Measurements from ENCODE around the gene RHOB.
A peak's percentile ranks its signal among the peaks of the same experiment; 100 is the strongest.
"Not testable (repeated sequence)": the region's sequence is repeated elsewhere in the genome, so short reads cannot be mapped to it uniquely, and the experiment has no call there.

Gene RHOB

DNA sequence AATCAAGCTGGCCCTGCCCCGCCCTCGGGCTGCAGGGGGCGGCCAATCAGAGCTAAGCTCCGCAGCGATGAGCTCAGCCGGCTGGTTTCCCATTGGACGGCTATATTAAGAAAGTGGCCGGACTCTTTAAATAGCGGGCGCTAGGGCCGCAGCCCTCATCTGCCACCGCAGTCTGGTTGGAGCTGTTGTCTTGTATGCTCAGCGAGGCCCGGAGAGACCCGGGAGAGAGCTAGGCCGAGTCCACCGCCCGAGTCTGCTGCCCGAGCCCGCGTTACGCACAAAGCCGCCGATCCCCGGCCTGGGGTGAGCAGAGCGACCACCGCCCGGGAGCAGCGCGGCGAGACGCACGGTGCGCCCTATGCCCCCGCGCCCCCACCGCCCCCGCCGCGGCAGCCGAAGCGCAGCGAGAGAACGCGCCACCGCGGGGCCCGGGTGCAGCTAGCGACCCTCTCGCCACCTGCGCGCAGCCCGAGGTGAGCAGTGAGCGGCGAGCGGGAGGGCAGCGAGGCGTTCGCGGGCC, at the start of gene RHOB:
Gene RHOB (plus strand): TSS at position 158 of the 520 bp plus-strand sequence. CDS start 392 bp downstream, outside the sequence.
- peak; percentile 71 to 87 (median 83) for DNase-seq (ENCODE audit: low read depth in 2 of 3, low spot score in 1 of 3)

DNA sequence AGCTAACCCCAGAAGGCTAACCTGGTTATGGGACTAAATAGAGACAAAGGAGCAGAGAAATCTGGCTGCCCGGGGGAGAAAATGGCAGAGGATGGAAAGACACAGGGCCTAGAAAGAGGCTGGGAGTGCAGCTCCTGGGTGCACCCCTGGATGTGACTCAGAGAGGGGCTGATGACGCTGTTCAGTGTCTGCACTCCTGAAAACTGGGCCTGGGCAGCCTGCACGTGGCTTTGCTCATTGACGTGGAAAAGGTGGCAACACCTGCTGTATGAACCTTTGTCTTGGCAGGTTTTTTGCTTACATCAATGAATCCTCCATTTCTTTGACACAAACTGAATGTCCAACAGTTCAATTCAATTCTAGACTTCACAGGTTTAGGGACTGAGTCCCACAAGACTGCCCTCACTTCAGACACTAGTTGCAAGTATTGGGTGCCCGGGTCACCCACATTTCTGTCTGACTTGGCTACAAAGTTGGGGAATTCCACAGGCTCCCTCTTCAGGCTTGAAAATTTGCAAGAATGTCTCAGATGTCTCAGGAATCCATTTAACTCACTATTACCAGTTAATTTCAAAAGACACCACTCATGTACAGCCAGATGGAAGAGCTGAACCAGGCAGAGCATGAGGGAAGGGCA, 48.9 kb upstream of the RHOB start:
- DNase-seq (ENCODE audit: low read depth in 2 of 3, low spot score in 1 of 3): no peak

DNA sequence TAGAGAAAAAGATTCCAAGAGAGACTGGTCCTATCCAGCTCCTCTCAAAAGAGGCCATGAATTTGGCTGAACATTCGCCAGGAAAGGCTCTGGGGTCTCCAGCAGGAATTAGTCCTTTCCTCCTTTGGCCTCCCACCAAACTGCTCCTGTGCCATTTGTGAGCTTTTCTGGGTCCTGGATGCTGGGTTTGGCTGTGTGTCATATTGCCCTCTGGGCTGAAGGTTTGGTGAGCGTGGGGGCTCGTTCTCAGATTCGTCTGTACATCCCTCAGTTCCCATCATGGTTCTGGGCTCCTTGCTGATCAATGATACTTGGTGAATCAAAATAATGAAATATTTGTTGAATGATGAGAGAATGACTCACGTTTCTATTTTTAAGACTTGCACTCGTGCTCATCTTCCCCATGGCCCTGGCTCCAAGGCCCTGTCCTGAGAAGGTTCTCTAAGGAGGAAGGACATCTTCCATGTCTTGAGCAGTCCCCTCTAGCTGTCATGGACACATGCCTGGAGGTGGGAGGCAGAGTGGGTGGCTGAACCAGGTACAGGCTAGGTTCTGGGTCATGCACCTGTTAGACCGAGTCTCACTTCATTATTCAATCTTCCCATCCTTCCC, 47.8 kb upstream of the RHOB start:
- DNase-seq (ENCODE audit: low read depth in 2 of 3, low spot score in 1 of 3): no peak

DNA sequence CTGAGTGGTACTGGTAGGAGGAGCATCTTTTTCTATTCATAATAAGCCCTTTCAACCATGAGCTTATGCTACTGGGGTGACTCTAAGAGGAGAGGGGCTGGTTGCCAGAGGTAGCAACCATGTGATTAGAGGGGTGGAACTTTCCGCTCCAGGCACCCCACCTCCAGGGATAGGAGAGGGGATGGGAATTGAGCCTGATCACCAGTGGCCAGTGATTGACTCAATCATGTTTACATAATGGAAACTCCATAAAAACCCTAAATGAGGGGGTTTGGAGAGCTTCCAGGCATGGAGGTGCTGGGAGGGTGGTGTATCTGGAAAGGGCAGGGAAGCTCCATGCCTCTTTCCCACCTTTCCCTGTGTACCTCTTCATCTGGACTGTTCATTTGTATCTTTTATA, 46.6 kb upstream of the RHOB start:
- no peak for DNase-seq (ENCODE audit: low read depth in 2 of 3, low spot score in 1 of 3)

DNA sequence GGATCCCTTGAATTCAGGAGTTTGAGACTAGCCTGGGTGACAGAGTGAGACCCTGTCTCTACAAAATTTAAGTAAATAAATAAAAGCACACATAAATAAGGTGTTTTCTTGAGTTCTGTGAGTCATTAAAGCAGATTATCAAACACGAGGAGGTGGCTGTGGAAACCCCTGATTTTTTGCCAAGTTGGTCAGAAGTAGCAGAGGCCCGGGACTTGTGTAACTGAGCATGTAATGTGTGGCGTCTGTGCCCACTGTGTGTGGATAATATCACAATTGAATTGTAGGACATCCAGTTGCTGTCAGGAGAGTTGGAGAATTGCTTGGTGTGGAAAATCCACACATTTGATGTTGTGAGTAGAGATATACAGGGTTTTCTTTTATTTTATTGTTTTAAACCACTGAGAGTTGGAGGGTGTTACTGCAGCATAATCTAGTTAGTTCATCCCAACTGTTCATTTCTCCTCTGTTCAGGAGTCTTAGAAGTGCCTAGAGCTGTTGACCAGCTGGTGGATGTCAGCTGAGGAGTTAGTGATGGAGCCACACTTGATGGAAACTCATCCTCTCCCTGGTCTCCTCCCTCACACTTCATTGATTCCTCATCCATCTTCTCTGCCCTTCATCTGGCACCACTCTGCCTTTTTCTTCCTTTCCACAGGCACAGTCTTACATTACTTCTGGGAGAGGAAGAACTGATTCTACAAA, 45.9 kb upstream of the RHOB start:
- DNase-seq (ENCODE audit: low read depth in 2 of 3, low spot score in 1 of 3): no peak

DNA sequence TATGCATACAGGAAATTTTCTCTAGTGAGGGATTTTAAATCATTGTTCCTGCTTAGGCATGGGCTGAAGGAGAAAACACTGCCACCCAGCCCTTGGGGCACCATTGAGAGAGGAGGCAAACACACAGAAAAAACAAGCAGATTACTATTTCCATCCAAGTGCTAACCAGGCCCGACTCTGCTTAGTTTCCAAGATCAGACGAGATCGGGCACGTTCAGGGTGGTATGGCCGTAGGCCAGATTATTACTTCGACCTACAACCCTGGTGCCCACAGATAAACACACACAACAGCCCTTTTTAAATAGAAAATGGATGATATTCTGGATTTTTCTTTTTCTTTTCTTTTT, 45.4 kb upstream of the RHOB start:
- DNase-seq (ENCODE audit: low read depth in 2 of 3, low spot score in 1 of 3): no peak

DNA sequence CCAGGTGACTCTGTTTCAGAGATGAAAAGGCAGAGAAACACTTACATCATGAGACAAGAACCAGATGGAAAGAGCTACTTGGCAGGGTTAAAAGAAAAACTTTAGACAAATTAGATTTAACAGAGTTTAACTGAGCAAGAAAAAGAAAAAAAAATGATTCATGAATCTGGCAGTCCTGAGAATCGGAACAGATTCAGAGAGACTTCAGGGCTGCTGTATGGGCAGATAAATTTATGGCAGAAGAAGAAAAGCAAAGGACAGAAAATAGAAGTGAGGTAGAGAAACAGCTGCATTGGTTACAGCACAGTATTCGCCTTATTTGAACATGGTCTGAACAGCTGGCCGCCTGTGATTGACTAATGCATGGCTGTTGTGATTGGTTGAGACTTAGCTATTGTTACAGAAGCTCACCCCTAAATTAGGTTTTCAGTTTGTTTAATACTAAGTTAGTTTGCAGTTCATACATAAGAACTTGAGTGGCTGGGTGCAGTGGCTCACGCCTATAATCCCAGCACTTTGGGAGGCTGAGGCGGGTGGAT, 43.0 kb upstream of the RHOB start:
- no peak for DNase-seq (ENCODE audit: low read depth in 2 of 3, low spot score in 1 of 3)

- no peak for DNase-seq (ENCODE audit: low read depth in 2 of 3, low spot score in 1 of 3)
Measured at GRCh38 chr2:20404950-20405349, 41.9 kb upstream of the RHOB start.

DNA sequence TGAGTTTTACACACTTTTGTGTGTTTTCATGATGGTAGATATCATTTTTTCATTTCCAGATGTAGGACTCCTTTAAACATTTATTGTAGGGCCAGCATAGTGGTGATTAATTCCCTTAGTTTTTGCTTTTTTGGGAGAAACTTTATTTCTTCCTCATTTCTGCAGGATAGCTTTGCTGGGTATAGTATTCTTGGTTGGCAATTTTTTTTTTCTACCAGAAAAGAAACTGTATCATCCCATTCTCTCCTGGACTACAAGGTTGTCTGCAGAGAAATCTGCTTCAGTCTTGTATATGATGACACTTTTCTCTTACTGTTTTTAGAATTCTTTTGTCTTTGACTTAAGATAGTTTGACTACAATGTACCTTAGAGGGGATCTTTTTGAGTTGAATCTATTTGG, 37.8 kb upstream of the RHOB start:
- no peak for DNase-seq (ENCODE audit: low read depth in 2 of 3, low spot score in 1 of 3)

DNA sequence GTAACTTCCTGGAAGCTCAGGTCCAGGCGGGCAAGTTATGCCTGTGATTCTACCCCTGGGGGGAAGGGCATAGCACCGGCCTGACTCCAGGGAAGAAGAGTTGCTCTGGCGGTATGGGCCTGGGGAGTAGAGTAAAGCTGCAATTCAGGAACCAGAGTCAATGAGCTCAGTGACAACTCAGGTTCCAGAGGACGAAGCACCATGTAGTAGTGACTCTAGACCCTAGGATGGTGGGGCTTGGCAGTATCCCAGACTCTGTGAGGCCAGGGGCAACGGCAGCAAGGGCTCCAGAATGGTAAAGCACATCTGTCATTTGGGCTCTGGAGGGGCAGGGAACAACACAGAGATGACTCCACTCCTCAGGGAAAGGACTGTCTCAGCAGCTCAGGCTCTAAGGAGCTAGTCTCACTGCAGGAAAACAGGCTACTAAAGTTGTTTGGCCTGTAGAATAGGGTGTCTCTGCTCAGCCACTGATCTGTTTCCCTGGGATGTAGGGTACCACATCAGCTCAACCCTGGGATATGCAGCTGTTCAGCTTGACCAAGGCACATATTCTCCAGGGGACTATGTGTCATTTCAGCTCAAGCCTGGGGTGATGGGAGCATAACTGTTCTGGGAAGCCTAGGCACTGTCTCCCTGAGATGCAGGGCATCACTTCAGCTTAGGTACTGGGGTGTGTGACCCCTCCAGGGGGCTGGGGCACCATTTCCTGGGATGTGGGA, 36.2 kb upstream of the RHOB start:
- no peak for DNase-seq (ENCODE audit: low read depth in 2 of 3, low spot score in 1 of 3)

GRCh38 chr2:20411361-20411894, 35.4 kb upstream of the RHOB start:
- peak; percentile 57 to 71 (median 70) for DNase-seq (ENCODE audit: low read depth in 2 of 3, low spot score in 1 of 3)

DNA sequence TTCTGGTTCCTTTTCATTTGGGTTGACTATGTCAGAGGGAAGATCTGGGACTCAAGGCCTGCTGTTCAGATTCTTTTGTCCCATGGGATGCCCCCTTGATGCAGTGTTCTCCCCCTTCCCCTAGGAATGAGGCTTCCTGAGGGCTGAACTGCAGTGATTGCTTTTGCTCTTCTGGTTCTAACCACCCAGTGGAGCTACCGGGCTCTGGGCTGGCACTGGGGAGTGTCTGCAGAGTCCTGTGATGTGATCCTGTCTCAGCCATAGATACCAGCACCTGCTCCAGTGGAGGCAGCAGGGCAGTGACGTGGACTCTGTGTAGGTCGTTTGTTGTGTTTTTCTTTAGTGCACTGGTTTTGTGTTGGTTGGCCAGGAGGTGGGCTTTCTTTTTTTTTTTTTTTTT, 32.1 kb upstream of the RHOB start:
- DNase-seq (ENCODE audit: low read depth in 2 of 3, low spot score in 1 of 3): no peak

- no peak for DNase-seq (ENCODE audit: low read depth in 2 of 3, low spot score in 1 of 3)
Measured at GRCh38 chr2:20415511-20415918, 31.4 kb upstream of the RHOB start.

DNA sequence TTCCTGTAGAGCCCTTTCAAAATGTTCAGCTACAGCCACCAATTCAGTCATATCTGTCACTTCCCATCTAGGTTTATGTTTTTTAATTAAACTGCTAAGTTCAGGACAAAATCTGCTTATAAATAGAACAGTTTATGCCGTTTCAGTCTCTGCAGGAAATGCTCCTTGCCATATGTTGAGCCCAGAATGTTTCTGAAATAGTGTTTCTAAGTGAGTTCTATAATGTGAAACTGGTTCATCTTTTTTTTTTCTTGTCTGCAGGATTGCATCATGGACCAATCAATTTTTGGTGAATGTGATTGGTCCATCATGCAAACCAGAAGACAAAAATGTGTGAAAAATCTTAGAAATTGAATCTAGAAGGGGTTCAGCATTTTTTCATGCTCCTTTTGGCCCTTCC, 30.2 kb upstream of the RHOB start:
- no peak for DNase-seq (ENCODE audit: low read depth in 2 of 3, low spot score in 1 of 3)

DNA sequence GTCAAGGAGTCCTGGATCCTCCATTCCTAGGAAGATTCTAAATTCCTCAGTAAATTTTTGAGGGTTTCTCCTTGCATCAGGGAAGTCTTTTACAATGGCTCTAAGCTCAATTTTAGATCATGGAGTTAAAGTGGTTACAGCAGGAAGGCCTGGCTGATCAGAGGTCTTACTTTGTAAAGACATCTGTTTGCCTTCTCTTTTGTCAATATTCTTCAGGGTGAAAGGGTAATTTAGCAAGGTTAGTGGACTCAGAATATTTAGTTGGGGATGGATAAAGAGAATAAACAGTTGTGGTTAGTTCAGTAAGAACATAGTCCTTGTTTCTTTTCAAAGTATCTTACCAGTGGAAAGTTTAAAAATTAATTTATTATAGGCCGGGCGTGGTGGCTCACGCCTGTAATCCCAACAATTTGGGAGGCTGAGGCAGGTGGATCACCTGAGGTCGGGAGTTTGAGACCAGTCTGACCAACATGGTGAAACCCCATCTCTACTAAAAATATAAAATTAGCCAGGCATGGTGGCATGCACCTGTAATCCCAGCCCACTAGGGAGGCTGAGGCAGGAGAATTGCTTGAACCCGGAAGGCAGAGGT, 29.5 kb upstream of the RHOB start:
- DNase-seq (ENCODE audit: low read depth in 2 of 3, low spot score in 1 of 3): not testable (repeated sequence)

- DNase-seq (ENCODE audit: low read depth in 2 of 3, low spot score in 1 of 3): no peak
Measured at GRCh38 chr2:20418519-20418918, 28.4 kb upstream of the RHOB start.

DNA sequence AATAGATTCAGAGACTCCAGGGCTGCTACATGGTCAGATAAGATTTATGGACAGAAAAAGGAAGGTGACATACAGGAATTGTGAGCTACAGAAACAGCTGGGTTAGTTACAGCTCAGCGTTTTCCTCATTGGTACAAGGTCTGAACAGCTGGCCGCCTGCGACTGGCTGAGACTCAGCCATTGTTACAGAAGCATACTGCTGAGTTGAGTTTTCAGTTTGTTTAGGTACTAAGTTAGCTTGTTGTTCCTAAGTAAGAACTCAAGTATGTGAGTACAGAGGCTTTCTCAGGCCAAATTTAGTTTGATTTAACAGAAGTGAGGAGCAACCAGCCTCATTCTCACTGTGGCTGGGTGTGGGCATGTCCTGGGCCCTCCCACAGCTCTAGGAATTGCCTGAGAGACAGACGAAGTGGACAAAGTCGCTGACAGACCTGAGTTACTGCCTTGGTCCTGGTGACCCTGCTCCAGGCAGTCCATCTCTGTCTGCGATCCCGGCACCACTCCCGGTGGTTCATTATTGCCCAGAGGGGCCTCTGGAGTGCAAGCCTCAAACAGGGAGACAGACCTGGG, 27.8 kb upstream of the RHOB start:
- no peak for DNase-seq (ENCODE audit: low read depth in 2 of 3, low spot score in 1 of 3)

DNA sequence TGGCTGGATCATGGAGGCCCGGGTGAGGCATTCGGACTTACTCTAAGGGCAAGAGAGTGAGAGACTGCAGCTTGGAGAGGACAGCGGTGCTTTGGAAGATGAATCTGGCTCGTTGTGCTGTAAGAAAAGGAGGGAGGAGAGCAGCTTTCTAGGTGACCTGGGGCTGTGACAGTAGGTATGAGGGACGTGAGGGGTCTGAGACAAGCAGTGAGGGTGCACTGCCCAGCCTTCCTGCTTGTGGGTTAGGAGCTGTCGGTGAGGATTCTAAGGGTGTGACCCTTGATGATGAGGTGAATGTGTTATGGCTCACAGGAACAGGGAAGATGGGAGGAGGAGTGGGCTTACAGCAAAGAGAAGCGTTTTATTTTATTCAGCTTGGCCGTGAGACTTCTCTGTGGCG, 27.1 kb upstream of the RHOB start:
- no peak for DNase-seq (ENCODE audit: low read depth in 2 of 3, low spot score in 1 of 3)

- no peak for DNase-seq (ENCODE audit: low read depth in 2 of 3, low spot score in 1 of 3)
Measured at GRCh38 chr2:20421336-20421987, 25.4 kb upstream of the RHOB start.

DNA sequence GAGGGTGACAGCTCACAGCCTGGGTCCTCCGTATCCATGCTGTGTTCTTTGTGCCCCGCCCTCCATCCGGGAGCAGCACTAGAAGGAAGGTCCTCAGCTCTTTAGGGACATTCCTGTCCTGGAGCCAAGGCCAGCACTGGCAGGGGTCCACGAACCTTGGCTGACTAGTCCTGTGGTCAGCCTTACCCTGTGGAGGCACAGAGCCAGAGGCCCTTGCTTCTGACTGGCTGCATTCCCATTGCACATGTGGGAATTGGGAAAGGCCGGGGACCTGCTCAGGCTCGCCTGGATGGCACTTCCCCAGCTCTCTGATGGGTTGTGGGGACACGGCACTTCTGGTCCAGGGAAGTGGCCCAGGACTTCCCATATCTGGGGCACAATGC, 24.9 kb upstream of the RHOB start:
- DNase-seq (ENCODE audit: low read depth in 2 of 3, low spot score in 1 of 3): no peak
